ENCODE data around the gene UHRF2. TPM values are rescaled to one million over a fixed set of nuclear protein-coding genes. Genes with fewer than 3 reads are reported as not detected.

The UHRF2 gene
- total RNA-seq, 4 donors from 2014 or later: 44.1 to 142 (median 59.2) TPM

DNA sequence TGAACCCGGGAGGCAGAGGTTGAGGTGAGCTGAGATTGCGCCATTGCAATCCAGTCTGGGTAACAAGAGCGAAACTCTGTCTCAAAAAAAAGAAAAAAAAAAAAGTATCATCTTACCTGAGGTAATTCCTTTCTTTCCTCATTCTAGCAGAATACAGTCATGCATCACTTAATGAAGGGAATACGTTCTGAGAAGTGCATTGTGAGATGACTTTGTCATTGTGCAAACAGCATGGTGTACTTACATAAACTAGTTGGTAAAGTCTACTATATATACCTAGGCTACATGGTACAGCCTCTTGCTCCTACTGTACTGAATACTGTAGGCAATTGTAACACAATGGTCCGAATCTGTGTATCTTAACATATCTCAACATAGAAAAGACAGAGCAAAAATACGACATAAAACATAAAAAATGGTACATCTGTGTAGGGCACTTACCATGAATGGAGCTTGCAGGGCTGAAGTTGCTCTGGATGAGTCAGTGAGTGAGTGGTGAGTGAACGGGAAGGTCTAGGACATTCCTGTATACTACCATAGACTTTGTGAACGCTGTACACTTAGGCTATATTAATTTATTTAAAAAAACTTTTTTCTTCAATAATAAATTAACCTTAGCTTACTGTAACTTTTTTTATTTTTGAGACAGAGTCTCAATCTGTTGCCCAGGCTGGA is 132.2 kb downstream of the UHRF2 start:
- H3K4me1 ChIP-seq: no peaks in the 10 kb centered on the region
- no peaks in the 10 kb centered on the region for H3K27me3 ChIP-seq
- H3K4me3 ChIP-seq: no peak overlapping the region
- no peaks in the 10 kb centered on the region for H3K36me3 ChIP-seq
- no peak overlapping the region for H3K27ac ChIP-seq
- no peak for DNase-seq
- TF ChIP-seq, protein P1, sequence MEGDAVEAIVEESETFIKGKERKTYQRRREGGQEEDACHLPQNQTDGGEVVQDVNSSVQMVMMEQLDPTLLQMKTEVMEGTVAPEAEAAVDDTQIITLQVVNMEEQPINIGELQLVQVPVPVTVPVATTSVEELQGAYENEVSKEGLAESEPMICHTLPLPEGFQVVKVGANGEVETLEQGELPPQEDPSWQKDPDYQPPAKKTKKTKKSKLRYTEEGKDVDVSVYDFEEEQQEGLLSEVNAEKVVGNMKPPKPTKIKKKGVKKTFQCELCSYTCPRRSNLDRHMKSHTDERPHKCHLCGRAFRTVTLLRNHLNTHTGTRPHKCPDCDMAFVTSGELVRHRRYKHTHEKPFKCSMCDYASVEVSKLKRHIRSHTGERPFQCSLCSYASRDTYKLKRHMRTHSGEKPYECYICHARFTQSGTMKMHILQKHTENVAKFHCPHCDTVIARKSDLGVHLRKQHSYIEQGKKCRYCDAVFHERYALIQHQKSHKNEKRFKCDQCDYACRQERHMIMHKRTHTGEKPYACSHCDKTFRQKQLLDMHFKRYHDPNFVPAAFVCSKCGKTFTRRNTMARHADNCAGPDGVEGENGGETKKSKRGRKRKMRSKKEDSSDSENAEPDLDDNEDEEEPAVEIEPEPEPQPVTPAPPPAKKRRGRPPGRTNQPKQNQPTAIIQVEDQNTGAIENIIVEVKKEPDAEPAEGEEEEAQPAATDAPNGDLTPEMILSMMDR (IDR thresholded peaks at IDR 0.05): no peak
- TF ChIP-seq POLR2A (IDR thresholded peaks at IDR 0.05): no peak
- no peaks in the 10 kb centered on the region for H3K9me3 ChIP-seq

DNA sequence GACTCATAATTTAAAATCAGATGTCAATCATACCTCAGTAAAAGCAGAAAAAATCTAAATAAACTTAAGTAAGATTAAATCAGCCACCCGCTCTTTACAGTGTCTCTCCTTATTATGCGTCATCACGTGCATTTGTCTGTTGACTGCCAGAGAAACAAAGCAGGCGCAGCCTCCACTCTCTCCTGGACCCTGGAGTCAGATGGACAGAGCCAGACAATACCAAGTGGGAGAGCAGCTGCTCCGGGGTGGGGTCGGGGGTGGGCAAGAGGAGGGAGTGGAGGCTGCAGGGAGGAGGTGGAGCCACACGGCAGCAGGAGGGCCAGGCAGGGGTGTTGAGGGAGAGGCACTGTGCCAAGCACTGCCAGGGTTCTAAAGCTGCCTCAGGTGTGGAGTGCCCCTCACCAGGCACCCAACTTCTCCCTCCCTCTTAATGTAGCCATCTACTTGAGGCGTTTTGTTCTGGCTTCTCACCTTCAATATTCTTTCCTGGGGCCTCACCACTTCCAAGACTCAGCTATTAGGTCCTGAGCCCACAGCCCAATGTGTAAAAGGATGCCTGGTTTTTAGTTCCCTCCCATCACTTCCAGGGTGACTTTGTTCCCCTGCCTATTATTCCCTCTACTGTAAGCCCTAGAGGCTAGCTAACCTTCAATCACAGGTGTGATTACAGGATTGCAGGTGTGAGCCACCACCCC is 136.3 kb downstream of the UHRF2 start:
- no peak overlapping the region for H3K4me3 ChIP-seq
- no peaks in the 10 kb centered on the region for H3K4me1 ChIP-seq
- no peak overlapping the region for H3K27ac ChIP-seq
- no peaks in the 10 kb centered on the region for H3K36me3 ChIP-seq
- H3K27me3 ChIP-seq: no peaks in the 10 kb centered on the region
- H3K9me3 ChIP-seq: no peaks in the 10 kb centered on the region
- DNase-seq: no peak
- TF ChIP-seq, protein P1 (IDR thresholded peaks at IDR 0.05): no peak
- TF ChIP-seq POLR2A (IDR thresholded peaks at IDR 0.05): no peak

DNA sequence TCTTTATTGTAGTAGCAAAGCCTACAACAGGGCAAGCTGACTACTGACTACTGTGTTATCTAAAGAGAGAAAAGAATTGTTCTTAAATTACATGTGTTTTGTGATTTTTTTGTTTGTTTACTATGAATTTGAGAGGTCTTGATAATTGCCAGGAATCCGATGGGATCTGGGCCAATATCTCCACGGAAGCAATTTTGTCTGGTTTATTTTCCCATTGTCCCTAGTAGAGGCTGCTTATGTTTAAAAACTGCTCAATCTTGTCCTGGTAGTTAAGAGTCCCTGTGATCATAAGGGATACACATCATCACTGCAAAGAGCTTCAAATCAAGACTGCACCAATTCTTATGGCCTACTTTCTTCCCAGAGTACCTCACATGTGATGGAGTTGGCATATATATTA is 138.1 kb downstream of the UHRF2 start:
- H3K27ac ChIP-seq: no peak overlapping the region
- H3K27me3 ChIP-seq: no peaks in the 10 kb centered on the region
- no peaks in the 10 kb centered on the region for H3K9me3 ChIP-seq
- H3K36me3 ChIP-seq: no peaks in the 10 kb centered on the region
- H3K4me3 ChIP-seq: no peak overlapping the region
- TF ChIP-seq POLR2A (IDR thresholded peaks at IDR 0.05): no peak
- TF ChIP-seq, protein P1 (IDR thresholded peaks at IDR 0.05): no peak
- DNase-seq: no peak
- H3K4me1 ChIP-seq: no peaks in the 10 kb centered on the region

DNA sequence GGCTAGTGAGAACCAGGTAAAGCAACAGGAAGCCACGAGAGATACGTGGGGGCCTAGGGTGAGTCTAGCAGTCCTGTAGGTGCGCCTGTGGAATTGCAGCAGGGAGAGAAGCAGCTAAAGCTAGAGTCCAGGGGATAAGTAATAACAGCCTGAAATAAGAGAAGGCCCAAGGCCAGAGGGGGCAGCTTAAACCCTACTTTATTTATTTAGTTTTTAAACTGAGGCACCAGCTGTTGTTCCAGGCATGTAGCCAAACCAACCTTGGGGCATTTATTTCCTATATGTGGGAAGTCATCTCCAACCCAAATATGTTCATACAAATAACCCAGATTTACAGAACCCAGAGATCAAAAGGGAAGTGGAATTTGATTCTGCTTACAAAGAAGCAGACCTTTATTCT is 139.0 kb downstream of the UHRF2 start:
- DNase-seq: no peak
- no peak overlapping the region for H3K4me3 ChIP-seq
- H3K27me3 ChIP-seq: no peaks in the 10 kb centered on the region
- H3K36me3 ChIP-seq: no peaks in the 10 kb centered on the region
- H3K27ac ChIP-seq: no peak overlapping the region
- H3K9me3 ChIP-seq: no peaks in the 10 kb centered on the region
- H3K4me1 ChIP-seq: no peaks in the 10 kb centered on the region
- no peak for TF ChIP-seq POLR2A (IDR thresholded peaks at IDR 0.05)
- TF ChIP-seq, protein P1 (IDR thresholded peaks at IDR 0.05): no peak

DNA sequence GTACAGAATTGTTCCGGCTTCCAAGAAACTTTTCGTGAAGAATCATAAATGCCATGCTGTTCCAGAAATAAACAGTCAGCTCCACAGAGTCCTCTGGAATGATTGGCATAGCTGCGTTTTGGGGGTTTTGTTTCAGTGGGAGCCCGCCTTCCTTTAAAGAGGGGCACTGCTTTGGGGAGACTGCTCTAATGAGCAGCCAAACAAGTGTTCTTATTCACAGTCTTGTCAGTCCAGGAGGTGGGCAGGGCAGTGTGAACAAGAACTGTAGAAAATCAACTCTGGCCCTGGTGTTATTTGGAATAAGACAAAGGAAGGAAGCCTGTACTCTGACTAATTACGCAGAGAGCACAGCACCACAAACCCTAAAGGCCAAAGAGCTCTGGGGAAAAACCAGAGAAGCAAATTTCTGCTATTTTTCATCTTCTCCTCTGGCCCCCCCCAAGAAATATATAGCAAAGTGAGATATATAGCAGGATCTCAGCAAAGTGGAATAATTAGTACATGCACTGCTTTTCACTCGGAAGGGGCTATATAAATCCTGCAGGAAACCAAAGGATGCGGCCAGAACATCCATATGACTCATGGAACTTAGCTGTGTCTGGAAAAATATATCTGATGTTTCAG is 139.6 kb downstream of the UHRF2 start:
- Histone ChIP-seq H3K4me3 (no peak overlapping the region), H3K4me1 (no peaks in the 10 kb centered on the region), H3K27ac (no peak overlapping the region), H3K36me3 (no peaks in the 10 kb centered on the region), H3K9me3 (no peaks in the 10 kb centered on the region), H3K27me3 (no peaks in the 10 kb centered on the region)
- DNase-seq: no peak
- TF ChIP-seq, protein P1 (IDR thresholded peaks at IDR 0.05): no peak
- TF ChIP-seq POLR2A (IDR thresholded peaks at IDR 0.05): no peak

Measured in Peyer's patch (tissue), 4 donors.